Activated CD8-positive, alpha-beta memory T cell treated with anti-CD3 and anti-CD28 coated beads, Interleukin-2, amount 50 U/mL, for 48 hours (primary cell): Measurements from ENCODE around the gene PCAT7.

Experiments used
- DNase-seq: peaks from one replicate; pipeline ENCODE4 v3.0.0-alpha.2; 2020

PCAT7 gene

GRCh38 chr9:94606646-94607422, 52.0 kb downstream of the PCAT7 start:
- no peak for DNase-seq

GRCh38 chr9:94607423-94607691, 52.5 kb downstream of the PCAT7 start:
- DNase-seq: no peak

GRCh38 chr9:94610181-94610606, 55.3 kb downstream of the PCAT7 start:
- no peak for DNase-seq

GRCh38 chr9:94611638-94612068, 56.8 kb downstream of the PCAT7 start:
- DNase-seq: peak; percentile 68

GRCh38 chr9:94612071-94612470, 57.2 kb downstream of the PCAT7 start:
- no peak for DNase-seq

GRCh38 chr9:94613003-94613402, 58.1 kb downstream of the PCAT7 start:
- DNase-seq: no peak

GRCh38 chr9:94619026-94619425, 64.1 kb downstream of the PCAT7 start:
- DNase-seq: no peak
